Thoracic aorta (tissue), 2 donors: ENCODE measurements around the gene GCGR. TPM values are rescaled to one million over a fixed set of nuclear protein-coding genes. Genes with fewer than 3 reads are reported as not detected.

Experiments used
- ATAC-seq: fragments of 150-250 bp; one replicate; pipeline ENCODE4 v1.8.0; 2017; ENCODE audit warnings: low read depth; ENCODE audit not compliant: insufficient number of reproducible peaks, low FRiP score
- DNase-seq: peaks from one replicate; pipeline ENCODE4 v3.0.0-alpha.2; 2020; ENCODE audit warnings: low spot score
- H3K27ac ChIP-seq, 2 donors: fragments of 200-600 bp; sonication (generic); 1 replicate in 1 of 2; 2 replicates in 1 of 2; pipeline ENCODE4 v1.5.1; 2016; ENCODE audit warnings: mild to moderate bottlenecking in 2 of 2, moderate library complexity in 2 of 2
- H3K27me3 ChIP-seq: fragments of 200-600 bp; sonication (generic); replicated peaks from 2 replicates; pipeline ENCODE4 v1.6.0; 2016; ENCODE audit warnings: mild to moderate bottlenecking; ENCODE audit not compliant: insufficient read depth
- H3K36me3 ChIP-seq: fragments of 200-600 bp; sonication (generic); one replicate; pipeline ENCODE4 v1.5.1; 2016
- H3K4me1 ChIP-seq, 2 donors: fragments of 200-600 bp; sonication (generic); 1 replicate in 1 of 2; 2 replicates in 1 of 2; pipeline versions ENCODE4 v1.5.1 to v1.6.0; 2016; ENCODE audit warnings: low read depth in 2 of 2, mild to moderate bottlenecking in 1 of 2; ENCODE audit not compliant: control insufficient read depth in 1 of 2
- H3K4me3 ChIP-seq: fragments of 200-600 bp; sonication (generic); 2 replicates; pipeline ENCODE4 v1.5.1; 2016; ENCODE audit warnings: mild to moderate bottlenecking
- H3K9me3 ChIP-seq: fragments of 200-600 bp; sonication (generic); 2 replicates; pipeline ENCODE4 v1.5.1; 2016
- total RNA-seq, 2 donors: library from RNA; depleted of rRNA; stranded (reverse); fragments of >200 nt; gene quantifications; one replicate each; pipeline versions ENCODE4 v1.1.0 to v1.2.3, GENCODE V29; 2016
- TF ChIP-seq, protein P1 (sequence below): fragments of 200-600 bp; sonication (generic); IDR thresholded peaks from one replicate; pipeline ENCODE4 v1.5.1; 2019; ENCODE audit warnings: antibody characterized with exemption

GCGR gene
- total RNA-seq, 2 donors from 2014 or later, result not detected

DNA sequence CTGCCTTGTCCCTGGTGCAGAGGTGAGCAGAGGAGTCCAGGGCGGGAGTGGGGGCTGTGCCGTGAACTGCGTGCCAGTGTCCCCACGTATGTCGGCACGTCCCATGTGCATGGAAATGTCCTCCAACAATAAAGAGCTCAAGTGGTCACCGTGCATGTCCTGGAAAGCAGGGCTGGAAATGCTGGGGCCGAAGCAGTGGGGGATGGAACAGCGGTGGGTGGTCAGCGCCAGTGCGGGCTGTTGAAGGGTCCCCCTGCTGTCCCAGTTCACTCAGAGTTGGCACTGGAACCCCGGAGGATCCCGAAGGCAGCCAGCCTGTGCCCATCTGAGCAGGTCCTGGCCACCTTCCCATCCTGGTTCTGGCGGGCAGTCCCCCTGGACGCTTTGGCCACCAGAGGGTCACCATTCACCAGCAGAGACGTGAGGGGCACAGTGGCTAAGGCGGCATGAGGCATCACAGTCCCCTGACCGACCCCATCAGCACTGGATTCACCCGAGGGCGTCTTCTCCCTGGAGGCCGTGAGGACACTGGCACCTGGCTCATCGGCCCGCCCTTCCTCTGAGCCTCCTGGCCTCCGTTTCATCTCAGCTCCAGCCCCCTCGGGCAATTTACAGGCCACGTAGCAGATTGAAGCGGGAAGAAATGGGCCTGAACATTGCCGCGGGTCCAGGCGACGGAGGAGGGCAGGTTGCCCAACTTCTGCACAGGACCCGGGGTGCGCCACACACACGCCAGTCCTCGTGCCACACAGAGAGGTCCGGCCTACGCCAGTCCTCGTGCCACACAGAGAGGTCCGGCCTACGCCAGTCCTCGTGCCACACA is 10.1 kb downstream of the GCGR start:
- Histone ChIP-seq H3K4me1 (no peaks in the 10 kb centered on the region), H3K36me3 (no peaks in the 10 kb centered on the region), H3K27me3 (no peaks in the 10 kb centered on the region), H3K27ac (no peak overlapping the region), H3K4me3 (no peak overlapping the region), H3K9me3 (no peaks in the 10 kb centered on the region)
- no peak for ATAC-seq
- TF ChIP-seq, protein P1, sequence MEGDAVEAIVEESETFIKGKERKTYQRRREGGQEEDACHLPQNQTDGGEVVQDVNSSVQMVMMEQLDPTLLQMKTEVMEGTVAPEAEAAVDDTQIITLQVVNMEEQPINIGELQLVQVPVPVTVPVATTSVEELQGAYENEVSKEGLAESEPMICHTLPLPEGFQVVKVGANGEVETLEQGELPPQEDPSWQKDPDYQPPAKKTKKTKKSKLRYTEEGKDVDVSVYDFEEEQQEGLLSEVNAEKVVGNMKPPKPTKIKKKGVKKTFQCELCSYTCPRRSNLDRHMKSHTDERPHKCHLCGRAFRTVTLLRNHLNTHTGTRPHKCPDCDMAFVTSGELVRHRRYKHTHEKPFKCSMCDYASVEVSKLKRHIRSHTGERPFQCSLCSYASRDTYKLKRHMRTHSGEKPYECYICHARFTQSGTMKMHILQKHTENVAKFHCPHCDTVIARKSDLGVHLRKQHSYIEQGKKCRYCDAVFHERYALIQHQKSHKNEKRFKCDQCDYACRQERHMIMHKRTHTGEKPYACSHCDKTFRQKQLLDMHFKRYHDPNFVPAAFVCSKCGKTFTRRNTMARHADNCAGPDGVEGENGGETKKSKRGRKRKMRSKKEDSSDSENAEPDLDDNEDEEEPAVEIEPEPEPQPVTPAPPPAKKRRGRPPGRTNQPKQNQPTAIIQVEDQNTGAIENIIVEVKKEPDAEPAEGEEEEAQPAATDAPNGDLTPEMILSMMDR, result no peak
- DNase-seq, result no peak

DNA sequence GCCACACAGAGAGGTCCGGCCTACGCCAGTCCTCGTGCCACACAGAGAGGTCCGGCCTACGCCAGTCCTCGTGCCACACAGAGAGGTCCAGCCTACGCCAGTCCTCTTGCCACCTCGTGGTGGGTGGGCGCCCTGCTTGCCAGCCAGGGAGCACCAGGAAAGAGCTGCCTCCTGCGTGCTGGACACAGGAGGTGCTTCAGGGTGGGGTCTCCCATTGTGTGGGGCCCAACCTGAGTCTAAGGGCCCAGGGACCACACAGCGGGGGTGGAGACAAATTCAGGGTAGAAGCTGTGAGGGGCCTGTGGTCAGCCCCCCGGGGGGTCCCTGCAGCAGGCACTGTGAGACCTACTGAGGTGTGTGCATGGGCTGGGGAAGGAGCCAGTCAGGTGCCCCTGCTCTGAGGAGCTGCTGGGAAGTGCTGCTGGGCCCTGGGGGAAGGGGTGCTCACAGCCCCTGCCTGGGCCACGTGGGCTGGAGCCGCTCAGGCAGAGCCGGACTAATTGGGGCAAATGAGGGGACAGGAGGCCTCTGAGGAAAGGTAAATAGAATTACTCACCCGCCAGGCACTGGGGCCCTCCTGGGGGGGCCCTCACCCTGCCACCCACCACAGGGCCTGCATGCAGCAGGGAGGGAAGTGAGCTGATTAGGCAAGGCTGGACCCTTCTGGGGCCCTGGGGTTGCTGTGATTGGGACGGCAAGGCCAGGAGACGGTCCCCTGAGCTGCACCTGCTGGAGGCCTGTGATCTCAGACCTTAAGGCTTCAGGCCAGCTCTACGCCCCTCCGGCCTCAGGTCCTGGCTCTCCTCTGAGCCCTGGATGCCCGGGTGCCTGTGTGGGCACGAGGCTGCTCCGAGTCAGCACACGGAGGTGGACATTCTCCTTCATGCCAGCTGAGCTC is 11.0 kb downstream of the GCGR start:
- no peaks in the 10 kb centered on the region for H3K4me1 ChIP-seq
- no peak overlapping the region for H3K27ac ChIP-seq
- no peaks in the 10 kb centered on the region for H3K36me3 ChIP-seq
- H3K27me3 ChIP-seq, result no peaks in the 10 kb centered on the region
- DNase-seq, result no peak
- ATAC-seq, result no peak
- TF ChIP-seq, protein P1, result no peak
- H3K4me3 ChIP-seq, result no peak overlapping the region
- H3K9me3 ChIP-seq, result no peaks in the 10 kb centered on the region

DNA sequence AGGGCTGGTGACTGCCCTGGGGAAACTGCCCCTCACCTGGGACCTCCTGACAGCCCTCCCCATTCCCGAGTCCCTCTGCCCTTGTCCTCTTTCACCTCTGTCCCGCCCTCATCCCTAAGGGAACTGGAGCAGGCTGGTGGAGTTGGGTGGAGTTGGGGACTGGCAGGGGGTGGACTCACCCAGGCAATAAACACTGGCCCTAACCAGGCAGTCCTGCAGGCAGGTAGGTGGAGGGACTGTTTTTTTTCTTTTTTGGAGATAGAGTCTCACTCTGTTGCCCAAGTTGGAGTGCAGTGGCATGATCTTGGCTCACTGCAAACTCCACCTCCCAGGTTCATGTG is 11.7 kb downstream of the GCGR start:
- no peaks in the 10 kb centered on the region for H3K4me1 ChIP-seq
- no peak for ATAC-seq
- H3K9me3 ChIP-seq, result no peaks in the 10 kb centered on the region
- H3K27me3 ChIP-seq, result no peaks in the 10 kb centered on the region
- H3K27ac ChIP-seq, result no peak overlapping the region
- H3K4me3 ChIP-seq, result no peak overlapping the region
- H3K36me3 ChIP-seq, result no peaks in the 10 kb centered on the region
- TF ChIP-seq, protein P1, result no peak
- no peak for DNase-seq

DNA sequence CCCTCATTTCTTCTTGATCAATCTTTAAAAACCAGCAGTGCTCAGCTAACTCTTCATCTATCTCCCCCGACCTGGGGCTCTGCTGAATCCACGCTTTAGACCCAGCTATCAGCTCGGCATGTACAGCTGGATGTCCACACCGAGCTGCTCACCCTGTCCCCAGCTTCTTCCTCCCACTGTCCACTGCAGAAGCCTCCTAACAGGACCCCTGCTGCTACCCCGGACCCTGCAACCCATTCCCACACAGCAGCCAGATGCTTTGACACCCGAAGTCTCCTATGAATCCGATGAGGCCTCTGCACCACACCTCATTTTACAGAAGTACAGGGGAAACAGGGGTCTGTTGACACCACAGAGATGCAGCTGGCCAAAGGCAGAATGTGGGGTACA is 13.8 kb downstream of the GCGR start:
- TF ChIP-seq, protein P1, result no peak
- DNase-seq (no peak), ATAC-seq (no peak)
- H3K27me3 ChIP-seq, result no peaks in the 10 kb centered on the region
- H3K4me3 ChIP-seq, result no peak overlapping the region
- peaks cover 6 to 14% of the 10 kb centered on the region in 2 donors for H3K4me1 ChIP-seq
- H3K9me3 ChIP-seq, result no peaks in the 10 kb centered on the region
- peaks cover 5% of the 10 kb centered on the region for H3K36me3 ChIP-seq
- H3K27ac ChIP-seq, result no peak overlapping the region

DNA sequence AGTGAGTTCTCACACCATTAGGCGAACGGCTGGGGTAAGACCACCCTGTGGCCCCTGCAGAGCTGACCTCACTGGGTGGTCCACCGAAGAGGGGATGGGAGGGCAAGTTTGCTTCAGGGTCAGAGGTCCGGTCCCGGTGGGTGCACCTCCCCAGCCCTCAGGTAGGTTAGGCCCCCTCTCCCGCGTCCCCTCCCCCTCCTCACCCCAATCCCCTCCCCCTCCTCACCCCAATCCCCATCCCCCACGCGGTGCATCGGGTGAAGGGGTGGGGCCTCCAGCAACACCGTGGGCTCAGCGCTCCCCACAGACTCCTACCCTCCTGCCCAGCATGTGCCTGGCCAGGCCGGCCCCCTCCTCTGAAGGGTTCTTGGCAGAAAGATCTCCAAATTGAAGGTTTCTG is 15.8 kb downstream of the GCGR start:
- TF ChIP-seq, protein P1, result no peak
- peaks cover 6% of the 10 kb centered on the region for H3K36me3 ChIP-seq
- DNase-seq (no peak), ATAC-seq (no peak)
- H3K9me3 ChIP-seq, result no peaks in the 10 kb centered on the region
- no peak overlapping the region for H3K4me3 ChIP-seq
- H3K4me1 ChIP-seq, result peaks cover 6 to 14% of the 10 kb centered on the region in 2 donors
- no peak overlapping the region for H3K27ac ChIP-seq
- H3K27me3 ChIP-seq, result no peaks in the 10 kb centered on the region
